Transverse colon (tissue), 4 donors: ENCODE data around the gene NTMT2. TPM values are rescaled to one million over a fixed set of nuclear protein-coding genes. Genes with fewer than 3 reads are reported as not detected.

Experiments used
- DNase-seq: peaks from one replicate; pipeline ENCODE4 v3.0.0-alpha.2; 2019
- H3K27ac ChIP-seq, 4 donors: fragments of 200-600 bp; sonication (generic); 2 replicates each; pipeline ENCODE4 v1.5.1; 2016 to 2018; ENCODE audit warnings: inconsistent platforms in 4 of 4
- H3K27me3 ChIP-seq: fragments of 200-600 bp; sonication (generic); 2 replicates; pipeline ENCODE4 v1.5.1; 2017; ENCODE audit warnings: inconsistent platforms
- H3K36me3 ChIP-seq, 4 donors: fragments of 200-600 bp; sonication (generic); 2 replicates each; pipeline ENCODE4 v1.5.1; 2017 to 2019; ENCODE audit warnings: inconsistent platforms in 4 of 4
- H3K4me1 ChIP-seq, 4 donors: fragments of 200-600 bp; sonication (generic); 2 replicates each; pipeline ENCODE4 v1.5.1; 2017 to 2020; ENCODE audit warnings: inconsistent platforms in 4 of 4
- H3K4me3 ChIP-seq, 4 donors: fragments of 200-600 bp; sonication (generic); 1 replicate in 1 of 4; 2 replicates in 3 of 4; pipeline versions ENCODE4 v1.5.1 to v1.6.1; 2017 to 2019; ENCODE audit warnings: inconsistent platforms in 4 of 4
- H3K9me3 ChIP-seq, 2 donors: fragments of 200-600 bp; sonication (generic); 2 replicates each; pipeline ENCODE4 v1.5.1; 2017 to 2019; ENCODE audit warnings: inconsistent platforms in 2 of 2
- EP300 ChIP-seq: sonication (generic); formaldehyde crosslinking; IDR thresholded peaks from one replicate; pipeline ENCODE4 v1.6.1; 2017; ENCODE audit warnings: antibody characterized with exemption, low read depth
- POLR2A ChIP-seq: fragments of 450-650 bp; IDR thresholded peaks from one replicate; pipeline ENCODE4 v1.6.1; 2016; ENCODE audit warnings: antibody characterized with exemption, mild to moderate bottlenecking, moderate library complexity
- POLR2AphosphoS5 ChIP-seq, 3 donors: sonication (generic); formaldehyde crosslinking; IDR thresholded peaks; one replicate each; pipeline ENCODE4 v1.6.1; 2016; ENCODE audit warnings: antibody characterized with exemption in 3 of 3
- WGBS, 2 donors: methylation state at CpG; one replicate each; pipeline ENCODE4 v1.1.5; 2018; ENCODE audit warnings: low coverage in 1 of 2; 5-methylcytosine and 5-hydroxymethylcytosine counted together
- in situ Hi-C, 4 donors: fragments of 200-750 bp; cut with MboI; loops; one replicate each; pipeline versions ENCODE4 v1.15.0 to v1.15.1; 2017; ENCODE audit warnings: low sequenced_read_pairs in 3 of 4, low pct_ligation_motif_present in 1 of 4, low pct_unique_long_range_greater_than_20kb in 1 of 4
- intact Hi-C: fragments of 100-400 bp; cut with DNase I; formaldehyde crosslinking; loops from one replicate; pipeline ENCODE4 v1.15.1; 2023; ENCODE audit warnings: low total_unique reads
- total RNA-seq, 4 donors: library from RNA; depleted of rRNA; stranded (reverse); fragments of >200 nt; gene quantifications; one replicate each; pipeline ENCODE4 v1.1.0, GENCODE V29; 2016
- TF ChIP-seq, protein P1 (sequence below), 5 experiments: fragments of 200-600 bp in 3 of 5; fragments of 450-650 bp in 2 of 5; sonication (generic) in 3 of 5; IDR thresholded peaks; 1 replicate in 2 of 5; 2 replicates in 3 of 5; pipeline ENCODE4 v1.5.1; 2016 to 2017; ENCODE audit warnings: antibody characterized with exemption in 5 of 5, inconsistent platforms in 3 of 5, mild to moderate bottlenecking in 2 of 5, moderate library complexity in 1 of 5

NTMT2 gene
- total RNA-seq, 4 donors from 2014 or later, result not detected

DNA sequence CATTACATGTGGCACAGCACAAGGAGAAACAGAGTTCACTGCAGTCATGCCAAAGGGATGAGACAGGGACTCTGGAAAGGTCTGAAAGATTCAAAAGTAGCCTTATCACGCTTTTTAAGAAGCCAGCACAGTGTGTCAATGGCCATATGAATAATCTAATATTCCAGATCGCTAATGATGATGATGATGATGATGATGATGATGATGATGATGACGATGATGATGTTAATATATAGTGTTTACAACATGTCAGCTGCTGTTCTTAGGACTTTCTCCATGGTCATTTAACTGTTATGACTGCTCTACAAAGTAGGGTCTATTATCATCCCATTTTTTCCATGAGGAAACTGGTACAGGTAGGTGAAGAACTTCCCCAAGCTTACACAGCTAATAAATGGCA lies 64.4 kb downstream of the NTMT2 start:
- 67 to 74% methylated on average over 1 to 3 of the region's 3 CpGs for WGBS, 2 donors
- no peak for TF ChIP-seq EP300
- TF ChIP-seq, protein P1, sequence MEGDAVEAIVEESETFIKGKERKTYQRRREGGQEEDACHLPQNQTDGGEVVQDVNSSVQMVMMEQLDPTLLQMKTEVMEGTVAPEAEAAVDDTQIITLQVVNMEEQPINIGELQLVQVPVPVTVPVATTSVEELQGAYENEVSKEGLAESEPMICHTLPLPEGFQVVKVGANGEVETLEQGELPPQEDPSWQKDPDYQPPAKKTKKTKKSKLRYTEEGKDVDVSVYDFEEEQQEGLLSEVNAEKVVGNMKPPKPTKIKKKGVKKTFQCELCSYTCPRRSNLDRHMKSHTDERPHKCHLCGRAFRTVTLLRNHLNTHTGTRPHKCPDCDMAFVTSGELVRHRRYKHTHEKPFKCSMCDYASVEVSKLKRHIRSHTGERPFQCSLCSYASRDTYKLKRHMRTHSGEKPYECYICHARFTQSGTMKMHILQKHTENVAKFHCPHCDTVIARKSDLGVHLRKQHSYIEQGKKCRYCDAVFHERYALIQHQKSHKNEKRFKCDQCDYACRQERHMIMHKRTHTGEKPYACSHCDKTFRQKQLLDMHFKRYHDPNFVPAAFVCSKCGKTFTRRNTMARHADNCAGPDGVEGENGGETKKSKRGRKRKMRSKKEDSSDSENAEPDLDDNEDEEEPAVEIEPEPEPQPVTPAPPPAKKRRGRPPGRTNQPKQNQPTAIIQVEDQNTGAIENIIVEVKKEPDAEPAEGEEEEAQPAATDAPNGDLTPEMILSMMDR (IDR thresholded peaks at IDR 0.05), result no peak
- no peak for TF ChIP-seq POLR2AphosphoS5 (IDR thresholded peaks at IDR 0.05)
- TF ChIP-seq POLR2A, result no peak
- Histone ChIP-seq H3K9me3 (no peaks in the 10 kb centered on the region), H3K4me1 (no peaks in the 10 kb centered on the region), H3K27me3 (no peaks in the 10 kb centered on the region), H3K27ac (no peak overlapping the region), H3K4me3 (no peak overlapping the region), H3K36me3 (no peaks in the 10 kb centered on the region)
- intact Hi-C loops, result no loop called here
- DNase-seq, result no peak
- in situ Hi-C loops, result no loop called here

DNA sequence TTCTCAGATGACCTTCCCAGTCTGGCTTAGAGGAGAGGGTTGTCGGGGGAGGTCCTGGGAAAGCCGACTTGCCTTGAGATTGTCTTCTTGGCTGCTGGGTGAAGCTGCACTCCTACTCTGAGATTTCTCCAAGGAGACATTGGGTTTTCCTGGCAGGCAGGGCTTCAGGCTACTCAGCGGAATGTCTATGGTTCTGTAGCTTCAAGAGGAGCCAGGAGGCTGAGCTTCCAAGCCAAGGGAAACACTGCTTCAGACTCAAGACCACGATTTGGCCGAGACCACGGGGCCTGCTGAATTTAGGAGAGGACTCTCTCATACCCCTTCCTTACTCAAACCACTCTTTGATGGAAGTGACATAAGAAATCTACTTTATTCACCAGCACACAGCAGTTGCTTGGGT lies 67.8 kb downstream of the NTMT2 start:
- intact Hi-C loops (no loop called here), in situ Hi-C loops (no loop called here)
- H3K36me3 ChIP-seq, result no peaks in the 10 kb centered on the region
- H3K9me3 ChIP-seq, result no peaks in the 10 kb centered on the region
- WGBS, 2 donors, result 80 to 87% methylated on average over 2 to 6 of the region's 6 CpGs
- no peaks in the 10 kb centered on the region for H3K4me1 ChIP-seq
- DNase-seq, result no peak
- no peak overlapping the region for H3K4me3 ChIP-seq
- TF ChIP-seq EP300 (no peak), POLR2A (no peak), POLR2AphosphoS5 (IDR thresholded peaks at IDR 0.05) (no peak)
- TF ChIP-seq, protein P1 (IDR thresholded peaks at IDR 0.05), result no peak
- no peak overlapping the region for H3K27ac ChIP-seq
- no peaks in the 10 kb centered on the region for H3K27me3 ChIP-seq

DNA sequence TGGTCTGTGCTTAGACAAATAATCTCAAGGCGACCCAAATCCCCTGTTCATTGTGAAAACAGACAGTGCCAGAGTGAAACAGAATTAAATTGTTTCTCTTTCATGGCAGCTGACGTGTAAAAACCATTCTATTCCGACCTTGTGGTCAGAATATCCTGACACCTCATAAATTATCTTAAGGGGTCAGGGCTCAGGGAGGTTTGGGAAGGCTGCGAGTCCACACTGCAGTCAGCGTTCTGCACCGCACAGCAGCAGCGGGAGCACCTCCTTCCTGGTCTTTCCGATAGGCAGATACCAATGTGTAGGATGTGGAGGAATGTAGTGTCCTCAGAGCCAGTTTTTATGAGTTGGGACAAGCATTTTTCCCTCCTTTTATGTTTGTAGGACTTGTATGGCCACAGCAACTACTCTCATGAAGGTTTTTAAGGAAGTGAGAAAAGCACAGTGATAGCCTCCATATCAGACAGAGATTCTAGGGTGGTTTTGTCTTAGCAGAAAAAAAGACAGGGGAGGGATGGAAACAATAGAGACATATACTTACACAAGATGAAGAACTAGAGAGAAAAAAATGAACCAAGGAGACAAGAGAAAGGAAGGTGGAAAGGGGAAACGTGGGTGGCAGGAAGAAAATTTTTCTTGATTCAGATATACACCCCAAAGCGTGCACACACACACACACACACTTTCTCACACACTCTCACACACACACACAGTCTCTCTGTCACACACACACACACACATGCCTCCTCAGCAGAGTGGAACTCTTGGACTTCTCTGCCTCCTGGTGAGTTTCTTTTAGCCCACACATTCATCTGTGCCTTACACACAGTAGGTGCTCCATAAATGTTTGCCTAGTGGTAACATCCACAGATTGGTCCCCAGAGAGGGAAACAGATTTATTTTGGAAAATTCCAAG lies 68.6 kb downstream of the NTMT2 start:
- in situ Hi-C loops (no loop called here), intact Hi-C loops (no loop called here)
- TF ChIP-seq EP300 (no peak), POLR2AphosphoS5 (IDR thresholded peaks at IDR 0.05) (no peak), POLR2A (no peak)
- TF ChIP-seq, protein P1 (IDR thresholded peaks at IDR 0.05), result no peak
- Histone ChIP-seq H3K9me3 (no peaks in the 10 kb centered on the region), H3K4me3 (no peak overlapping the region), H3K36me3 (no peaks in the 10 kb centered on the region), H3K27me3 (no peaks in the 10 kb centered on the region), H3K4me1 (no peaks in the 10 kb centered on the region), H3K27ac (no peak overlapping the region)
- 43 to 65% methylated on average over 9 to 10 of the region's 10 CpGs for WGBS, 2 donors
- DNase-seq, result no peak

DNA sequence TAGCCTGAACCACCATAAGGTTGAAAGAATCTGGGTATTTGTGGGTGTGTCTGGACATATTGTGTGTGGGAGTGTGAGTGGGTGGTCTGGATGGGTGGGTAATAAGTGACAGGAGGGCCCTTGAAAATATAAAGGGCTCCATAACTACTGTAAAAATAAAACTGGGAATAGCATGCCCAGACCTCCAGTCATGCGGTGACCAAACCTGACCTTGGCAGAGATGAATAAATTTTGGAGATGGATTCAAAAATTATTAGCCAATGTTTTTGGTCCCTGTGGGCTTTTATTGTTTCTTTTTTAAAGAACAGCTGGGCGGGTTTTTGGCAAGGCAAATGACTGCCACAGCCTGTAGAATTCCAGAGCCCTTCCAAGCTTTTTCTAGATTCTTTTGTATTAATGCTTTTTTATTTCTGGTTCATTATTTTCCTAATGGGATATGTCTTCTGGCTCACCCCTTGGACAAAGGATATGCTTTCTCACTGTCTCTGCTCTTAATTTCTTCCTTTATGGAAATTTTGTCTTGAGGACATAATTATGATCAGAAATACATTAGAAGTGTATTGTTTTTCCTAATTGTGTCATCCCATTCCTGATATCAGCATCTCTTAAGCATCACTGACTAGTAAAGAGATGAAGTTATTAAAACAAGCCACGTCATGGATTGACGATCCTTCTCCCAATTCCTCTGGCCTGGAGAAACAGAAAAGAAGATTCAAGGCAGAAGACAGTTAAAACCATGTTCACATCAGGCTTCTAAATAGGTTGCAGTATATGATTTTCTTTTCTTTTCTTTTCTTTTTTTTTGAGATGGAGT lies 69.5 kb downstream of the NTMT2 start:
- no peaks in the 10 kb centered on the region for H3K36me3 ChIP-seq
- no peak overlapping the region for H3K4me3 ChIP-seq
- DNase-seq, result no peak
- whole genome bisulfite sequencing, 2 donors, result 70% methylated on average over 4 of the region's 4 CpGs
- in situ Hi-C loops, result no loop called here
- H3K27me3 ChIP-seq, result no peaks in the 10 kb centered on the region
- no peaks in the 10 kb centered on the region for H3K4me1 ChIP-seq
- no peak for TF ChIP-seq EP300
- TF ChIP-seq POLR2AphosphoS5 (IDR thresholded peaks at IDR 0.05), result no peak
- no peak for TF ChIP-seq POLR2A
- TF ChIP-seq, protein P1 (IDR thresholded peaks at IDR 0.05), result no peak
- no peak overlapping the region for H3K27ac ChIP-seq
- H3K9me3 ChIP-seq, result no peaks in the 10 kb centered on the region
- intact Hi-C loops, result no loop called here
